ENCODE results near the gene PACRGL.

Gene PACRGL

GRCh38 chr4:20679951-20680350, 20.3 kb upstream of the PACRGL start:
- Histone ChIP-seq H3K27ac (ENCODE audit: low read depth, low read length, poor library complexity, severe bottlenecking) (no peak overlapping the region), H2AFZ (ENCODE audit: low read length) (no peak overlapping the region), H3F3A (ENCODE audit: insufficient read depth, low read length) (no peaks in the 10 kb centered on the region), H4K20me1 (ENCODE audit: insufficient read depth, low read length) (no peaks in the 10 kb centered on the region), H3K9ac (ENCODE audit: low read length) (no peak overlapping the region), H3K4me3 (ENCODE audit: low read depth, low read length, poor library complexity, severe bottlenecking) (no peak overlapping the region), H3K9me3 (ENCODE audit: low read length) (no peaks in the 10 kb centered on the region), H3K4me1 (ENCODE audit: insufficient read depth, low read length, severe bottlenecking) (no peaks in the 10 kb centered on the region), H3K36me3 (ENCODE audit: insufficient read depth, low read length) (no peaks in the 10 kb centered on the region), H3K9me2 (ENCODE audit: low read depth, low read length) (no peaks in the 10 kb centered on the region), H3K27me3 (ENCODE audit: insufficient read depth, low read length) (no peaks in the 10 kb centered on the region), H3K79me2 (ENCODE audit: insufficient read depth, low read length) (no peaks in the 10 kb centered on the region), H3K4me2 (ENCODE audit: low read length) (no peak overlapping the region)
- TF ChIP-seq EZH2 (IDR thresholded peaks at IDR 0.05; ENCODE audit: borderline replicate concordance, low read length) = no peak
- TF ChIP-seq CTCF (IDR thresholded peaks at IDR 0.05; ENCODE audit: low read length) = no peak

GRCh38 chr4:20680736-20681135, 19.5 kb upstream of the PACRGL start:
- no peaks in the 10 kb centered on the region for H3K9me3 ChIP-seq (ENCODE audit: low read length)
- no peak overlapping the region for H3K27ac ChIP-seq (ENCODE audit: low read depth, low read length, poor library complexity, severe bottlenecking)
- H4K20me1 ChIP-seq (ENCODE audit: insufficient read depth, low read length) = no peaks in the 10 kb centered on the region
- no peaks in the 10 kb centered on the region for H3F3A ChIP-seq (ENCODE audit: insufficient read depth, low read length)
- H3K4me2 ChIP-seq (ENCODE audit: low read length) = no peak overlapping the region
- no peak overlapping the region for H2AFZ ChIP-seq (ENCODE audit: low read length)
- H3K4me3 ChIP-seq (ENCODE audit: low read depth, low read length, poor library complexity, severe bottlenecking) = no peak overlapping the region
- TF ChIP-seq EZH2 (IDR thresholded peaks at IDR 0.05; ENCODE audit: borderline replicate concordance, low read length) (no peak), CTCF (IDR thresholded peaks at IDR 0.05; ENCODE audit: low read length) (no peak)
- no peaks in the 10 kb centered on the region for H3K4me1 ChIP-seq (ENCODE audit: insufficient read depth, low read length, severe bottlenecking)
- no peaks in the 10 kb centered on the region for H3K79me2 ChIP-seq (ENCODE audit: insufficient read depth, low read length)
- no peaks in the 10 kb centered on the region for H3K27me3 ChIP-seq (ENCODE audit: insufficient read depth, low read length)
- no peaks in the 10 kb centered on the region for H3K36me3 ChIP-seq (ENCODE audit: insufficient read depth, low read length)
- no peak overlapping the region for H3K9ac ChIP-seq (ENCODE audit: low read length)
- no peaks in the 10 kb centered on the region for H3K9me2 ChIP-seq (ENCODE audit: low read depth, low read length)

DNA sequence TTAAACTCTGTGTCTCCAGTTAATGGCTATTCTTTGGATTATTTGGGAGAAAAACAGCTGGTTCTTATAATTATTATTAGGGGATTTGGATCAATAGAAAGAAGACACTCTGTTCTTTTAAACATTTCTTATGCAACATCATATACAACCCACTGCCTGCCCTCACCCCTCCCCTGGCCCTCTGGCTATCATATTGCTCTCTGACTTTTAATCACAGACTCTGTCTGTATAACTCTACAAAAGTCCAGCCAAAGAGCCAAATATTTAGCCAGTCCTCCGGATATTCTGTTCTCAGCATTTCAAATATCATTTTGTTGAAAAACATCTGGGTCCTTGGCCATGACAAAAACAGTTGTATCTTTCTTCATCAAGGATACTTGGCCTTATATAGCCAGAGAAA, 19.0 kb upstream of the PACRGL start:
- Histone ChIP-seq H3K79me2 (ENCODE audit: insufficient read depth, low read length) (no peaks in the 10 kb centered on the region), H3K9me3 (ENCODE audit: low read length) (no peaks in the 10 kb centered on the region), H3K4me2 (ENCODE audit: low read length) (no peak overlapping the region), H3K36me3 (ENCODE audit: insufficient read depth, low read length) (no peaks in the 10 kb centered on the region), H3K9me2 (ENCODE audit: low read depth, low read length) (no peaks in the 10 kb centered on the region), H3K4me1 (ENCODE audit: insufficient read depth, low read length, severe bottlenecking) (no peaks in the 10 kb centered on the region), H3F3A (ENCODE audit: insufficient read depth, low read length) (no peaks in the 10 kb centered on the region), H3K4me3 (ENCODE audit: low read depth, low read length, poor library complexity, severe bottlenecking) (no peak overlapping the region), H3K27me3 (ENCODE audit: insufficient read depth, low read length) (no peaks in the 10 kb centered on the region), H3K27ac (ENCODE audit: low read depth, low read length, poor library complexity, severe bottlenecking) (no peak overlapping the region), H2AFZ (ENCODE audit: low read length) (no peak overlapping the region), H4K20me1 (ENCODE audit: insufficient read depth, low read length) (no peaks in the 10 kb centered on the region), H3K9ac (ENCODE audit: low read length) (no peak overlapping the region)
- TF ChIP-seq CTCF (IDR thresholded peaks at IDR 0.05; ENCODE audit: low read length) (no peak), EZH2 (IDR thresholded peaks at IDR 0.05; ENCODE audit: borderline replicate concordance, low read length) (no peak)

Measured in OCI-LY1 (cell line).